Raji (cell line): ENCODE measurements around the gene SLC46A1.

ENCODE experiments used
- POLR2A ChIP-seq: IDR thresholded peaks from 2 replicates; pipeline ENCODE4 v1.6.1; 2011; ENCODE audit warnings: low read depth, low read length, control low read depth; ENCODE audit not compliant: insufficient read depth

SLC46A1 gene

DNA sequence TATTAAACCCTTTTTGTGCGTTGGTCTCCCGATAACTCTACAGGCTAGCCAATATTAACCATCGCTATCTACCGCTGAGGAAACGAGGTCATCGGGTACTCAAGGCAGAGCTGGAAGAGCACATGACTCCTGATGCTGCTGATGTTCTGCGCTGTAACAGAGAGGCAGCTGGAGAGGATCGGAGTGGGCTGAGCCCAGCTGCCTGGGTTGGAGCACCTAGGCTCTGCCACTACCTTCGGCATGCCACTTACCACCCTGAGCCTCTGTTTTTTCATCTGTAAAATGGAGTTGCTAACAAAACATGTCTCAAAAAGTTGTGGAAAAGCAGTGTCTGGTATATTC is 432 bp upstream of the SLC46A1 start:
- no peak for TF ChIP-seq POLR2A

DNA sequence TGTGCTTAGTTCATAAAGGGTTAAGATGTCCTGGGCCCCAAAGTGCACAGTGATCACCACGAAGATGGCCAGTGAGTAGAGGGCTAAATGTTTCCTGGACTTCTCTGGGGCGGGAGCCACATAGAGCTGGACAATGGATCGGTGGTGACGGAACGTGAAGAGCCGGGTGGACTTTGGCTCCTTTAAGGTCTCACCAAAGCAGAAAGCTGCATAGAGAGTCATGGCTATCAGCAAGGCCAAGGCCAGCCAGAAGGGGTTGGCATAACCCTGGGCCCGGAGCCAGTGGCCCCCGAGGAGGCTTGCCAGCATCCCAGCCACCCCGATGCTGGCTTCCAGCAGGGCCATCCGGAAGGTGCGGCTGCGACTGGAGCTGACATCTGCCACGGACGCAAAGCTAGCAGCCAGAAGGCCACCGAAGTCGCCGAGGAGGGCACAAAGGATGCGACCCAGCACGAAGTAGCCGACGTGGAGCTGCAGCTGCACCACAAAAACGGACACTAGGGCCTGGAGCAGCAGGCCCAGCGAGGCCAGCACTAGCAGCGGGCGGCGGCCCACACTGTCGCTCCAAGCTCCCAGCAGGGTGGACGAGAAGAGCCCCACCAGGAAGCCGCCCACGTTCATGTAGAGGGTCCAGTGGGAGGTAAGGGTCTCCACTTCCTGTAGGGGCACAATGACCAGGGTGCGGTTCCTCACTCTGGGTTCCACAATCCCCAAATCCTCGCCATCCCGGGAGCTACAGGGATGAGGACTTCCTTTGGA is 1.0 kb downstream of the SLC46A1 start:
- TF ChIP-seq POLR2A, result no peak

DNA sequence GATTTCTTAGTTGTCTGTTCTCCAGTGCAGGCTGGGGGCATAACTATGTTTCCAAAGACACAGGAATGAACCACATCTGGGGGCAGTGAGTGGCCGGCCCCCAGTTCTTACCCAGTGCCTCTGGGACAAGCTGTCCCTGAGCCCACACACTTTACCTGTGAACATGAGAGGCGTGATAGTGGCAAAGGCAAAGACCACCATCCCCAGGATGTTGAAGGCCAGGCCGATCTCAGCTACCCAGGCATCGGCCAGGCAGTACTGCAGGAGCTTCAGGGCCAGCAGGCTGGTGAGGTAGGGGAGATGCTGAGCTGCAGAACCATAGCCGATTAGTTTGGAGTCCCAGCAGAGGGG is 1.6 kb downstream of the SLC46A1 start:
- TF ChIP-seq POLR2A, result no peak

DNA sequence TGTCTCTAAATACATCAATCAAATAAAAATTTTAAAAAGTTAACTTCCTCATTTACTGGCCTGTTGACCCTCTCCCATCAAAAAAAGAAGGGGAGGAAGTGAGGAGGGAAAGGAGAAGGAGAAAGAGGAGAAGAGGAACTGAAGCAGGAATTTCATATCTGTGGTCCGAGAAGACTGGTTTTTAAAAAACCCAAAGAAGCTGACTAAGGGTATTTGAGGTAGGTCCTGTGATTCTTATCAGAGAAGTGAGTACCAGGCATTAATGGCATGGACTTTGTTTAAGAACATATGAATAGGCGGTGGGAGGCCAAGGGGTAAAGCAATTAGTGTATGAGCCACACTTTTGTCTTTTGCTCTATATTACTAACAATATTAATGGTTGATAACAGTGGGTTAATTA is 2.0 kb downstream of the SLC46A1 start:
- no peak for TF ChIP-seq POLR2A

DNA sequence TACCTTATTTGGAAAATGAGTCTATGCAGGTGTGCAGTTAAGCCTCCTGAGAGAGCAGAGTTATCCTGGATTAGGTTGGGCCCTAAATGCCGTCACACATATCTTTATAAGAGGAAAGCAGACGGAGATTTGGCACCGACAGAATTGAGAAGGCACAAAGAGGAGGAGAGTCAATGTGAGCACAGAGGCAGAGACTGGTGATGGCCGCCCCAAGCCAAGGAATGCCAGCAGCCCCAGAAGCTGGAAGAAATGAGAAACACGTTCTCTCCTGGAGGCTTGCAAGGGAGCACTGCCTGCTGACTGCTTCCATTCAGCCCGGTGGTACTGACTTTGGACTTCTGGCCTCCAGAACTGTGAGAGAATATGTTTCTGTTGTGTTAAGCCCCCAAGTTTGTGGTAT is 3.2 kb downstream of the SLC46A1 start:
- no peak for TF ChIP-seq POLR2A

DNA sequence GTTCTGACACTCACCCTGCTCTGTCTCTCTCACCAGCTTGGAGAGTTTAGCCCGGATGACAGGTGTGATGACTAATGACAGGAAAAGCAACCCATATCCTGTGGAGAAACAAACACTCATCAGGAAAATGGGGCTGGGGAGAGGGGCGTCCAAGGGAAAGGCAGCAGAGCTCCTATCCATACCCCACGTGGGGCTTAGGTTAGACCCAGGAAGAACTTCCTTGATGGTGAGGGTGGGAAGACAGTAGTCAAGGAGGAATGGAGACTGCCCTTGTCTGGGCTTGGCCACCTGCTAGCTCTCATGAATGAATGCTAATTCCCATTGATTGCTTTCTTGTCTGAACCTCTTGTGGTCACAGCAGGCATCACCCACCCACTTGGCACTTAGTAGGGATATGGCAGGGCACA is 3.8 kb downstream of the SLC46A1 start:
- 0 out of 2 replicates have a peak, but pooled peaks have one; percentile 1 for TF ChIP-seq POLR2A

DNA sequence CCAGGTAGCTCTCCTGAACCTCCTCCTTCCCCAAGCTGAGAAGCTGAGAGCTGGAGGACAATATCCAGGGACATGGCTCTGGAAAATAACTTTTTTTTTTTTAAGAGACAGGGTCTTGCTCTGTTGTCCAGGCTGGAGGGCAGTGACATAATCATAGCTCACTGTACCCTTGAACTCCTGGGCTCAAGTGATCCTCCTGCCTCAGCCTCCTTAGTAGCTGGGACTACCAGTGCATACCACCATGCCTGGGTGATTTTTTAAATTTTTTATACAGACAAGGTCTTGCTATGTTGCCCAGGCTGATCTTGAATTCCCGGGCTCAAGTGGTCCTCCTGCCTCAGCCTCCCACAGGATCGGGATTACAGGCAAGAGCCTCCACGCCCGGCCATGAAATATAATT is 6.2 kb downstream of the SLC46A1 start:
- no peak for TF ChIP-seq POLR2A

DNA sequence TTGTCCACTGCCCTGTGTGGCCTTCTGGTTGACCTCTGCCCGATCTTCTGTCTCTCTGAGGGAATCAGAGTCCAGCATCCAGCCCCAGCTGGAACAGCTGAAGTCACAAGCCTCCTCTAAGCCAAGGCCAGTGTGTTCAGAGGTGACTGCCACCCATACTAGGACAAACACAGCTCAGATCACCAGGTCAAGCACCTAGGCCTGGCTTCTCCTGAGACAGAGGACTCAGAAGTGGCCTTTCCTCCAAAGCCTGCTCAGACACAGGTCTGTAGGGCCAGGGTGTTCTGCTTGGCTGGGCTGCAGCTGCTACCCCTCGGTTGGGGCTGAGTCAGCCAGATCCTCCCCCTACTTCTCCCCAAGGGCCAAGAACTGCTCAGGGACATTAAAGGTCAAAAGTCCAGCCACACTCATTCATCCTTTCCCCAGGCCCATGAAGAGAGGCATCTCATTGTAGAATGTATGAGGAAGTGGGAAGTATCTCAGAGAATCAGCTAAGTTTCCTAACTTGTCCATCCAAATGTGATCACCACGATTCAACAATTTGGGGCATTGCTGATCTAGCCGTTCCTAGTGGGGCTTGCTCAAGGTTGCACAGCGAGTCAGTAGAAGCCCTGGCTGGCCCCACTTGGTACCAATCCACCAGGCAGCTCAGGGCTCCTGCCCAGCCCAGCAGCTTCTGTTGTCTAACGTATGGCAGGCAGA is 7.6 kb downstream of the SLC46A1 start:
- TF ChIP-seq POLR2A, result no peak

DNA sequence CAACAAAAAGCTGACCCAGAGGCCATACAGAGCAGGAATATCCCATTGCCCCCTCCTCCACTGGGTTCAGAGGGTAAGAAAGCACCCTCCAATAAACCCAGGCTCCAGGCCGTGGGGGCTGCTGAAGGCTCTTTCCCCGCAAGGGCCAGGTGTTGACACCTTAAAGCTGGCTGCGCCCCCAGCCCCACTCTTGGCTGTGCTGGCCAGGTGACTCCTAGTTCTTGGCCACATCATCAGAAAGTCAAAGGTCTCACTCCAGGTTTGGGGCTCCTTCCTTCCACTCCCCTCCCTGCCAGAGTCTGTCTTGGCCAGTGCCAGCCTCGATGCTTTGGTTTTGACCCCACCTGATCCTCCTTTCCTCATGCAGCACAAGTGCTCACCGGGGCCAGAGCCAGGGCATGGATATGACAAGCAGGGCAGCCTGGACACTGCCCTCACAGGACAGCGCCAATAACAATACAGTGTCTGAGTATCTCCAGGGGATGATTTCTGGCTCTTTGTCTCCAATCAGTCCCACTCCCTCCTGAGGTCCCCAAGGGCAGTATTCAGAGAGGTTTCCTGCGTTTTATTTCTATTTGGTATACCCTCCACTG is 8.2 kb downstream of the SLC46A1 start:
- no peak for TF ChIP-seq POLR2A

DNA sequence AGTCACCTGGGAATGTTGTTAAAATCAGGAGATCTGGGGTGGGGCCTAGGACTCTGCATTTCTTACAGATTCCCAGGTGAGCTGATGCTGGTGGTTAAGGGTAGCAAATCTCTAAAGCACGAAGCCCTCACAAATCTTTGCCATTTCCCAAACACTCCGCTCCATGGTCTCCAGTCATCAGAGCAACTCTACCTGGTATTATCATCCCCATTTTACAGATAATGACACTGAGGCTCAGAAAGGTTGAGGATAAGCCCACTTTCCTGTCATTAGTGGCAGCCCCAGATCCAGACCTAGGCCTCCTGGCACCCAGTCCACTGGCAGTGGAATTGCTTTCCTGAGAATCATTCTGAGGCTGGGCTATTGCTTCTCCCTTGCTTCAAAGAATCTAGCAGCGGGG is 8.7 kb downstream of the SLC46A1 start:
- no peak for TF ChIP-seq POLR2A

DNA sequence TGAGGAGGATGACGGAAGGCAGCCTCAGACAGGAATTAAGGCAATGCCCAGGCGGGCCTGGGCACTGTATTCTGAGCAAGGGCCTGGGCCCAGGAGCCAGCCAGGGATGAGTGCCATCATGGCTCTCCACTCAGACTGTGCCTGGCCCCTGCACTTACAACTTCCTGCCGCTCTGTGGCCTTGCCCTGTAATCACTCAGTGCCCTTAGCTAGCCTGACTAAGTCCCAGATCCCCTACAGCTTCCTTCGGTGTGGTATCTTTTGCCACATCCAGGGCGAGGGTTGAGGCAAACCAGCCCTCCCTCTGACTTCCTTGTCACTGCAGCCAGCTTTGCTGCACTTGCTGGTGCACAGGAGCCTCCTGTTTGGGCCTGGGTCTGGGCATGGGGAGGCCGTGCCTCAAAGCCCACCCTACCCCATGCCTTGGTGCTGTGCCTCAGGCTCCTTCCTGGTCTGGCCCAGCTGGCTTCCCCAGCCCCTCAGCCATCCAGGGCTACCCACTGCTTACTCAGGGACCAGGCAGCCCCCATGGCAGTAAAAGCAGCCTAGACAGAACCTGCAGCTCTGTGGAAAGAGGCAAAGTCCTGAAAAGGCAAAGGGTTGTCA is 9.3 kb downstream of the SLC46A1 start:
- TF ChIP-seq POLR2A, result no peak

DNA sequence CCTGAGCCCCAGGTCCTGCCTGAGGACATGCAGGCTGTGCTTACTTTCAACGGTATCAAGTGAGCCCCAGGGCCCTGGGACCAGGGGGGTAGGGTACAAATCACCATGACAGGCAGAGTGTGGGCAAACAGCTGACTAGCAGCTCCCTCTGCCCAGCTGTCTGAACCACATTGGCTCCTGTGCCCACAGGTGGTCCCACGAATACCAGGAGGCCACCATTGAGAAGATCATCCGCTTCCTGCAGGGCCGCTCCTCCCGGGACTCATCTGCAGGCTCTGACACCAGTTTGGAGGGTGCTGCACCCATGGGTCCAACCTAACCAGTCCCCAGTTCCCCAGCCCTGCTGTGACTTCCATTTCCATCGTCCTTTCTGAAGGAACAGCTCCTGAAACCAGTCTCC is 10.0 kb downstream of the SLC46A1 start:
- TF ChIP-seq POLR2A, result no peak

DNA sequence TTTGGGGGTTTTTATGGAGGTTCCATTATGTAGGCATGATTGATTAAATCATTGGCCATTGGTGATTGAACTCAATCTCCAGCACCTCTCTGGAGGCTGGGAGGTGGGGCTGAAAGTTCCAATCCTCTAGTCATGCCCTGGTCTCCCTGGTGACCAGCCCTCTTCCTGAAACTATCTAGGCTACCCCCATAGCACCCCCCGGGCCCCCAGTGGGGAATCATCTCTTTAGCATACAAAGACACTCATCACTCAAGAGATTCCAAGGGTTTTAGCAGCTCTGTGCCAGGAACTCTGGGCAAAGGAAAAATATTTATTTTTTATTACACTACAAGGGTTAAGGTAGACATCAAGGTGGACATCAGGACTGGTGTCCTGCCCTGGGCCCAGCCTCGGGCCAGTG is 10.6 kb downstream of the SLC46A1 start:
- no peak for TF ChIP-seq POLR2A

DNA sequence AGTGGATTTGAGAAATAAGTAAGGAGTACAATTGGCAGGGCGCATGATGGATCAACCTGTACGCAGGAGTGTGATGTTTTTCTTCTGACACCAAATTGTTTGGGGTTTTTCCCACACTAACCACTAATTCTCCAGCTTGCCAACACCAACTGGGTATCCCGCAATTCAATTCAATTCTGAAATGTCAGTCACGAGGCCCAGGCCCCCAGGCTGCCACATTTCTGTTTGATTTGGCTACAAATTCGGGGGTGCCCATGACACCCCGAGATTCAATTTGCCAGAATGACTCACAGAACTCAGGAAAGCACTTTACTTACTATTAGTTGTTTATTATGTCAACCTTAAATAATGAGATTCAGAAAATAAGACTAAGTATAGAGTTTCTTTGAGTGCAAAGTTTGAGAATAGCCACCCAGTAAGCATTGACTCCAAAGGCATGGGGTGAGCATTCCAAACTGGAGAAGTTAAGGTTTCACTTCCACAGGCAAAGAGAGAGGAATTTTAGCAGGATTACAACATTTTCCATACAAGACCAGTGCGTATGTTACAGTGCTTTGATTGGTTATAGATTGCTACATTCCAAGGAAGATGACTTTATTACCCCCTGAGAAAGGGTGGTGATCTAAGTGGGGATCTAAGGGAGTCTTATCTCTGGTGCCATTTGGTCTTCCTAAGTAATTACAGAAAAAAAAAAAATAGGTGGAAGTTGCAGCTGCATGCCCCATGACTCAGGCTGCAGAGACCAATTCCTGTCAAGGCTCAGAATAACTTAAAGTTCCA is 11.5 kb downstream of the SLC46A1 start:
- no peak for TF ChIP-seq POLR2A

DNA sequence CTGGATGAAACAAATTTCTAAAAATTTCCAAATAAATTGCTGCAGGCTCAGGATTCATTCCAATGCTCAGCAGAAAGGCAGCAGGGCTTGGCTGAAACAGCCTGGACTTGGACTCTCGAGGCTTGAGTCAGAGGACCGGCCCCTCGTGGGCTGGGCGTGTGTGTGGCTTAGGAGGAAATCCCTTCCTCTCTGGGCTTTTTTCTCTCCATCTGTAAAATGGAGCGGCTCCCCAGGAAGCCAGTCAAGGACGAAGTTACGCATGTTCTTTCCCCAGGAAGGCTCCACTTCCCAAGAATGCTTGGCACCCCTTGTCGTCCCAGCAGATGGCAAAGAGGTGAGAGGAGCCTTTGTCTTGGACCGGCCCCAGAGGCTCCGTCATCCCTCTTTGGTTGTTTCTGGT is 13.5 kb downstream of the SLC46A1 start:
- no peak for TF ChIP-seq POLR2A
